IPS DF 4.7 (cell line): Measurements from ENCODE around the gene VAV3.
"Not testable (repeated sequence)": the region's sequence is repeated elsewhere in the genome, so short reads cannot be mapped to it uniquely, and the experiment has no call there.

Experiments
- DNase-seq: peaks from one replicate; pipeline ENCODE4 v3.0.0-alpha.2; 2013; ENCODE audit warnings: low spot score; ENCODE audit errors: extremely low read depth

VAV3 gene

GRCh38 chr1:107741242-107741641 lies 223.7 kb downstream of the VAV3 start:
- DNase-seq, result no peak

DNA sequence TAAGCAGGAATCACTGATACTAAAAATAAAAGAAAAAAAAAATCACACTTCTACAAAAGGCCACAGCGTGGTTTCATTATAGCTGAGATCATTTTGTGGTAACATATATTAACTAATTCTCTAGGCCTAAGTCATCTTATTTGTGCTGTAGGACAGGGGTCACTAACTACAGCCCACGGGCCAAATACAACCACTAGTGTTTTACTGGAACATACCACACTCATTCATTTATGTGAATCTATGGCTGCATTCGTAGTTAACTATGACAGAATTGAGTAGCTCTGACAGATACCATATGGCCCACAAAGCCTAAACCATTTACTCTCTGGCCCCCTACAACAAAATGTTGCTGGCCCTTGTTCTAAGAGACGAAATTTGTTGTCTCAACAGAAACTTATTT lies 224.4 kb downstream of the VAV3 start:
- DNase-seq, result no peak

DNA sequence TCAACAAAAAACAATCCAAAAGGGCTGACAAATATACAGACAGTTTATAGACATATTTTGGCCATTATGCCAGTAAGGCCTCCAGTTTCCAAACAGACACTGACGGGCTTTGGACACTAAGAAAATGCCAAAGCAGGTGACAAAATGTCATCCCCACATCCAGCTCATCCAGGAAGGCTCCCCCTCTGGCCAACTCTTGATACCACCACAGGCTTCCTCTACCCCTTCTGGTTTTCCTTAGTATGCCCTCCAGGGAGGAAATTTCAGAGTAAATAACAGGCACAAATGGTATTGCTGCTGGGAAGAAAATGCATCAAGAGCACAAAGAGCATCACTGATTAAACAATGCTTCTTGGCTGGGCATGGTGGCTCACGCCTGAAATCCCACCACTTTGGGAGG lies 225.3 kb downstream of the VAV3 start:
- DNase-seq, result no peak

DNA sequence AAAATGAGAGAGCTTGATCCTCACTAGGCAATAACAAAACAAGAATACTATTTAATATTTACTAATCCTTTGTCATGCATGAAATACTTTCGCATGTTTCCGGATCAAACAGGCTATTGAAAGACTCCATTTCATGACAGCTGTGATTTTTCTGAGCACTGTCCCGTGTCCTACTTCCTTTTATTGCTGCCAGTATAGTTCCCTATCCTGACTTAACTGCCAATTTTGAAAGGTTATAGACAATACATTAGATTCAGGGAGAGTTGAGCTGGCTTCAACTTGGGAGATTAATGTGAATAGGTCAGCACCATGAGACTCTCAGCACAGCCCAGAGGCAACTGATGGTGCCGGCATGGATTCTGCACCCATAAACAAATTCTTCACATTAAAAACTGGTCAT lies 225.8 kb downstream of the VAV3 start:
- no peak for DNase-seq

GRCh38 chr1:107733401-107733800 lies 231.6 kb downstream of the VAV3 start:
- DNase-seq, result not testable (repeated sequence)

- no peak for DNase-seq
Measured at GRCh38 chr1:107727866-107728265, 237.1 kb downstream of the VAV3 start.

- DNase-seq, result no peak
Measured at GRCh38 chr1:107726860-107727259, 238.1 kb downstream of the VAV3 start.

- DNase-seq, result no peak
Measured at GRCh38 chr1:107724648-107725047, 240.3 kb downstream of the VAV3 start.

DNA sequence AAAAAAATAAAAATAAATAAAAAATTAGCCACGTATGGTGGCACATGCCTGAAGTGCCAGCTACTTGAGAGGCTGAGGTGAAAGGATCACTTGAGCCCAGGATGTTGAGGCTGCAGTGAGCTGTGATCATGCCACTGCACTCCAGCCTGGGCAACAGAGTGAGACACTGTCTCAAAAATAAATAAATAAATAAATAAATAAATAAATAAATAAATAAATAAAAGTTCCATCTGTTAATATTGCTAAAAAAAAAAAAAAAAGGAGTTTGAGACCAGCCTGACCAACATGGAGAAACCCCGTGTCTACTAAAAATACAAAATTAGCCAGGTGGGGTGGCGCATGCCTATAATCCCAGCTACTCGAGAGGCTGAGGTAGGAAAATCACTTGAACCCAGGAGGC lies 244.8 kb downstream of the VAV3 start:
- DNase-seq, result not testable (repeated sequence)

DNA sequence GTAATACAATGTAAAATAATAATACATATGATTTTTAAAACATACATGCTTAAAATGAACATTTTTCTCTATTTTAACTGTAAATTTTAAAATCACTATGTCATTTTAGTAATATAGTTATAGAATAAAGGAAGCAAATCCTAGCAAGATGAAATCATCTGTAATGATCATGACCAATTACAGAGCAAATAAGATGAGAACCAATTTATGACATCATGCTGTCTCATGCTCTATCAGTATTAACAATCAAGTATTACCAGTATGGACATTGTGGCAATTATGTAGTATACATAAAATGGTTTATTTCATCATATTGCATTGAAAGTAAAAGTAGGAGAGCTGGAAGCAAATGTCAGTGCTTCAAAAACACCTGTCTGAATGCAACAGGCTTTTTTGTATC lies 255.0 kb downstream of the VAV3 start:
- DNase-seq, result no peak

DNA sequence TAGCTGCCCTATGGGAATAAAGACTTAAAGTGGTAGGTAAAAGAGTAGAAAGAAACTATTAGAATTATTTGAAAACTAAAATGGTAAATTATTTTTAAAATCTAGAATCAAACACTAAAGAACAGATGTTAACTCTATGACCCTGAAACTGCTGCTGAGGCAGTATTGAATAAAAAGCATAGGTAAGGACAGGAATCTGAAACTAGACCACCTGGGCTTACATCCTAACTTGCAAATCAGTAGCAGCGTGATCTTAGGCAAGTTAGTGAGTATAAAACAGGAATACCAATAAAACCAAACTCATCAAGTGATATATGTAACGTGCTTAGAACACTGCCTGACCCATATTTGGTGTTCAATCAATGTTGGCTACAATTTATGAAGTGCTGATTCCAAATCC lies 257.9 kb downstream of the VAV3 start:
- DNase-seq, result no peak

- DNase-seq, result no peak
Measured at GRCh38 chr1:107706182-107706581, 258.8 kb downstream of the VAV3 start.

DNA sequence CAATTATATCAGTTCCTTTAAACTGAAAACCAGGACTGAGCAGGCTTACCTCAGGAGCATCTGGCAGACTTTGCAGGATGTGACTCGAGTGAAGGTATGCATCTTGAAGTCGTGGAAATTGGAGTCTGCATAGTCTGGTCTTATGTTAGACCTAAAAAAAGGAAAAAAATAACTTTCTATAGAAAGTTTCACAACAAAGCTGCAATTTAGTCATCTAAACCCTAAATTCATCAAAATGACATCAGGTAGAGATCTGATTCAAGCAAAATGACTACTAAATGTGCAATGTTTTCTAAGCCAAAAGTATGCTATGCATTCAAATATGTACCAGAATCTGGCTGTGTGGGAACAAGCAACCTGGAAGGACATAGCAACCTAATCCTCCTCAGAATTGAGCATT lies 260.1 kb downstream of the VAV3 start:
- DNase-seq, result no peak

DNA sequence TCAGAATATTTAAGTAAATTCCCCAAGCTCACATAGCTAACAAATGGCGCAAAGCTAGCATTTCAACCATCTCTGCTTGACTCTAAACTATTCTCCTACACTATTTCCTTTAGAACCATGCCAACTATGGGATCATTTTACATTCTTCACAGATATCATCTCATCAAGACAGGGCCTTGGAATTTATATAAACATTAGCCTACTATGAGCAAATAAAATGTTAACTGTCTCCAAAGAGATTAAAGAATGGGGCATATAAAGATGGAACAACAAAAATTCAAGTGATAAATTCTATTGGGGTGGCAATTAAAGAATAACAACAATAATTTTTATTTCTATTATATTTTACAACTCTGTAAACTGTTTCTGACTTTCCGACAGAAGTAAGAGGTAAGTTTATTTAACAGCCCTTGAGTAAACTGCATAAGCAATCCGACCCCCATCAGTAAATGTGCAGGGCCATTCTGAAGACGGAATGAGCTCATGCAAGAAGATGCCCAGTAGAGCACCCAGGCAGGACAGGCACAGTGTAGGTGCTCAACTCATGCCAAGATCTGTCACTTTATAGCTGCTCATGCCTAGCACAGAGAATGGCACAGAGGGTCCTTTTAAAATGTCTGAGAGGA lies 261.9 kb downstream of the VAV3 start:
- no peak for DNase-seq

DNA sequence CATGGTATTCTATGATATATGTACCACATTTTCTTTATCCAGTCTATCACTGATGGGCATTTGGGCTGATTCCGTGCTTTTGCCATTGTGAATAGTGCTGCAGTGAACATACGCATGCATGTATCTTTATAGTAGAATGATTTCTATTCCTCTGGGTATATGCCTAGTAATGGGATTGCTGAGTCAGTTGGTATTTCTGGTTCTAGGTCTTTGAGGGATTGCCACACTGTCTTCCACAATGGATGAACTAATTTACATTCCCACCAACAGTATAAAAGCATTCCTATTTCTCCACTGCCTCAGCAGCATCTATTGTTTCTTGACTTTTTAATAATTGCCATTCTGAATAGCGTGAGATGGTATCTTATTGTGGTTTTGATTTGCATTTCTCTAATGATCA lies 264.3 kb downstream of the VAV3 start:
- not testable (repeated sequence) for DNase-seq

DNA sequence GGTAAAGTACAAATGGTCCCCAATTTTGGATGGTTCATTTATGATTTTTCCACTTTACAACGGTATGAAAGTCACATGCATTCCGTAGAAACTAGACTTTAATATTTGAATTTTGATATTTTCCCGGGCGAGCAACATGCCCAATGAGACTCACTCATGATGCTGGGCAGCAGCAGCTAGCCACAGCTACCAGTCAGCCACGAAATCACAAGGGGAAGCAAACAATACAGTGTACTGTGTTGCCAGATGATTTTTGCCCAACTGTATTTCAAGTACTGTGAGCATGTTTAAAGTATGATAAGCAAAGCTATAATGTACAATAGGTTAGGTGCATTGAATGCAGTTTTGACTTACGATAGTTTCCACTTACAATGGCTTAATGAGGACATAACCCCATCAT lies 266.8 kb downstream of the VAV3 start:
- DNase-seq, result no peak

- DNase-seq, result no peak
Measured at GRCh38 chr1:107695341-107695740, 269.6 kb downstream of the VAV3 start.

DNA sequence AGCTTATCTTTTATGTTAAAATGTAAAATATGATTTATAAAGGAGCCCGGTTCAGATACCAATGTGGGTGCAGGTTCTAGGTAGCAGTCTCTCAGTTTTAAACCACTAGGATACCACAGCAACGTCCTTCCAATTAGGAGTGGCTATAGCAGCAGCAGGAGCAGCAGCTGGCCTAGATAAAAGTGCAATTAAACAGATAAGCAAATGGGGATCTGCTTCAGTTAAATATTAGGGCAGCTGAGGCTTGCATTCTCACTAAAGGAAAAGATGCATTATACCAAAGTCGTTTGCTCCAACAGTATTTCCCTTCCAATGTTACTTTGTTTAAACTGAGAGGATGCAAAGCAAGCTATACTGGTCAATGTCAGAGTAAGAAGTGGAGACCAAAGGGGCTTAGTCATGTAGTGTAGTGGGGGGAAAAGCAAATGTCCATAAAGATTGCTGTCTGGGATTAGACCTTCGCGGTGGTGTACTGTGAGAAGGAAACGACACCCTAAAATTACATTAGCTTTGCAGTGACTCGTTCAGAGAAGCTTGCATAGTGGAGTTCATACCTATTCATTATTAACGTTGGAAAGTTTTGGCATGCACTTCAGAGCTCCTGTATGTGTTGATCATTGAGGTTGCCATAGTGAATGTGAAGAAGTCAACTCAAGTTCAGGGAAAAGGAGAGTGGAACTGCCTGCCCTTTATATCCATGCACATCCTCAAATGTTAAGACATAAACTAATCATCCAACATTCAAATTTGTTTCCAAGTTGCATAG lies 272.2 kb downstream of the VAV3 start:
- no peak for DNase-seq

DNA sequence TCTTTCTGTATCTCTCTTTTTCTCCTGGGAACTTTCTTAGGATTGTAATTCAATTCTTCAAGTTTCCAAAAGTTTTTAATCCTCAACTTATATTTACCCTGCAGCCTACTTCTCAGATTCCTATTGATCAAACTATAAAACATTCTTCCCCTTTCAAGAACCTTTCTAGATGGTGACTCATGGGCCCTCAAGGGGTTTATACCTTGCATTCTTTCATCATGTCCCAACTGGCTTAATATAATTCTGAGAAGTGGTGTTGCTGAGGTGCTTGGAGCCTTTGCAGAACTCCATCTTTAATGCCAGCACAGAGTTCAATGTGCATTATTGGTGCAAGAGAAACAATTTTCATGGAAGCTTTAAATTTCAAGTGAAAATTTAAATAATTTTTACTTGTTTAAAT lies 273.4 kb downstream of the VAV3 start:
- no peak for DNase-seq

GRCh38 chr1:107690491-107690890 lies 274.5 kb downstream of the VAV3 start:
- no peak for DNase-seq

DNA sequence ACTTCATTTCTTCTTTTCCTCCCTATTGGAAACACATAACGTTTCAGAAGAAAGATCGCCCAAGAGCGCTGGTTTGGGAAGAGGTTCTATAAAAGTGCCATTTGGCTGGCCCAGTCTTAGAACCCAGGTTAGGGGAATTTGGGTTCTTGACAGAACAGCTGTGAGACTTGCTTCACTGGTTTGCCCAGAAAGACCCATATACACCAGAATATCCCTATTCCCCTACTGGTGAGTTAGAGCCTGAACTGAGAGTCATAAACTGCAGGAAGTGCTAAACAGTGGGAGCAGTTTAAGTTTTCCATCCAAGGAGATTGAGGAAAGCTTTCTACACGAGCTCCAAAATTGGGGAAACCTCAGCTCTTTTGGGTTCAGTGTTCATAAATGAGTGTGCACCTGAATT lies 275.2 kb downstream of the VAV3 start:
- no peak for DNase-seq

DNA sequence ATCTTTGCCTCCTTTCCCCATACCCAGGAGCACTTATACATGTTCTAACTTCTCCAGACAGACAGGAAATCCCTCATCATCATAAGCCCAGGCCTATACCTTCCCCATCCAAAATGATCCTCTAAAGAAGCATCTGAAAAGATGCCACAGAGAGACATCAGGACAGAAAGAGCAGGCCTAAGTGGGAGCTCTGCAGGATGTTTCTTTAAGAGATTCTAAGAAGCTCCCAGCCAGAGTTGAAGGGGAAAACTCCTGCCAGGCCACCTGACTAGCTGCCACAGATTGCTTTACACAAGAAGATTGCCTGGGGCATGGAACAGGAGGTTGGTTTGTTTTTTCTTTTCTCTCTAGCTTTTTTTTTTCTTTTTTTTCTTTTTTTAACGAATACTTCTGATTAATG lies 275.8 kb downstream of the VAV3 start:
- no peak for DNase-seq
